ENCODE data around the gene CDH4.
A peak's percentile ranks its signal among the peaks of the same experiment; 100 is the strongest.

Gene CDH4

GRCh38 chr20:61537239-61538182 lies 285.4 kb downstream of the CDH4 start:
- DNase-seq (ENCODE audit: low read depth), result no peak

- DNase-seq (ENCODE audit: low read depth), result no peak
These were observed 286.3 kb downstream of the CDH4 start for GRCh38 chr20:61538183-61538942.

DNA sequence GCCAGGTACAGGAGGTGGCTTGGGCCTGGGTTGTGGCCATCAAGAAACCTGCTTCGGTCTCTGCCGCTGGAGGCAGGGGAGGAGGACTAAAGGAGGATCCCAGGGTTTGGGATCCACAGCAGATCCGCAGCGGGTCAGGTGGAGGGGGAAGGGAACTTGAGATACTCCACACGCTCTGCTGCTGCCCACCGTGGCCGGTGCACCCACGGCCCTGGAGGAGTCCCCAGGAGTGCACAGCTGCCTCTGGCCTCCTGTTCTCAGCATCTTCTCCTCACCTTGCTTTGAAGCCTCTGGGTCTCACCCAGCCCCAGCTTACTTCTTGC lies 286.8 kb downstream of the CDH4 start:
- no peak for DNase-seq (ENCODE audit: low read depth)

DNA sequence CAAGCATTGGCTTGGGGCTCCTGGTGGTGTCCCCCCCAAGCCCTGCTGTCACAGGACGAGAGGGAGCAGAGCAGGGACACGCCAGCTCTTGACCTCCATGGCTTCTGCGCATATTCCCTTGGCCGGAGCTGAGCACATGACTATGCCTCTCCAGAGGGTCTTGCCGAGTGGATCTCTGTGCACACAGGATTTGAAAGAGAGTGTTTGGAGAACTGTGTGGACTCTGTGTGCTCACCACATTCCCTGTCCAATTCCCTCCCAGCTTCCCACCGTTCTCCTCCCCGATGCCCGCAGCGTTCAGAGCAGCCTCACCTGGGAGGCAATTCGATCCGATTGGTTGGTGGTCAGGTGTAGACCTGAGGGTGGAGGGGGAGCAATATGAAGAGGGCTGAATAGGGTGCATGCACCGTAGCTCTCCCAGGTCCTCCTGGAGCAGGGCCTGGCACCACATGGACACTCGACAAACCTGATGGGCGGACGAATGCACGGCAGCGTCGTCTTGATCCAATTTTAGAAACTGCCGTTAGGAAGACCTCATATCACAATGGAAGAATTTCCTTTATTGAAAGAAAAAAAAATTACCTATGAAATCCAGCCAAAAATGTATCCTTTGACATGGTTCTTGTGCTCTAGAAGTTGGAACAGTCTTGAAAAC lies 287.8 kb downstream of the CDH4 start:
- no peak for DNase-seq (ENCODE audit: low read depth)

GRCh38 chr20:61541537-61541936 lies 289.5 kb downstream of the CDH4 start:
- DNase-seq (ENCODE audit: low read depth), result no peak

DNA sequence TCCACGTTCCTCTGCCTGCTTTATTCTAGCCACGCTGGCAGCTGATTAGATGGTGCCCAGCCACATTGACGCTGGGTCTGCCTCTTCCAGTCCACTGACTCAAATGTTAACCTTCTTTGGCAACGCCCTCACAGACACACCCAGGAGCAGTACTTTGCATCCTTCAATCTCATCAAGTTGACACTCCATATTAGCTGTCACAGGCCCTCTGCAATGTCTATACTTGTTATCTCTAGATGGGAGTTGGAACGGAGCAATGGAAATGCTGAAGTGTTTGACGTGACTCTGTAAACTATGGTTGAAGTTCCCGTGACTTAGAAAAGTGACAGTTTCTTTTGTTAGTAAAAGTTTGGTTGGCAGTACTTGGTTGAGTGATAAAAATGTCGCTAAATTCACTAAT lies 291.0 kb downstream of the CDH4 start:
- DNase-seq (ENCODE audit: low read depth), result no peak

- no peak for DNase-seq (ENCODE audit: low read depth)
These were observed 292.1 kb downstream of the CDH4 start for GRCh38 chr20:61543931-61544745.

- DNase-seq (ENCODE audit: low read depth), result no peak
These were observed 293.1 kb downstream of the CDH4 start for GRCh38 chr20:61544910-61545889.

GRCh38 chr20:61546641-61547040 lies 294.6 kb downstream of the CDH4 start:
- no peak for DNase-seq (ENCODE audit: low read depth)

- no peak for DNase-seq (ENCODE audit: low read depth)
These were observed 296.0 kb downstream of the CDH4 start for GRCh38 chr20:61548069-61548468.

DNA sequence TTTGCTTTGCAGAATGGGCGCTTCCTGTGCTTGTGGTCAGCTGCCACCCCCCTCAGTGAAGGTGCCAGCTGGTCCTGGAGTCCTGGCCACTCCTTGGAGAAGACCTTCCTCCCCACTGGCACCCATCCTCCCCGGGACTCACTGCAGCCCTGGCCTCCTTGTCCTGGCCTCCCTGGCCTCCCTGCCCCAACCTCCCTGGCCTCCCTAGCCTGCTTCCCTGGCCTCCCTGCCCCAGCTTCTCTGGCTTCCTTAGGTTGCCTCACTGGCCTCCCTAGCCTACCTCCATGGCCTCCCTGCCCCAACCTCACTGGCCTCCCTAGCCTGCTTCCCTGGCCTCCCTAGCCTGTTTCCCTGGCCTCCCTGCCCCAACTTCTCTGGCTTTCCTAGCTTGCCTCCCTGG lies 297.8 kb downstream of the CDH4 start:
- DNase-seq (ENCODE audit: low read depth), result no peak

DNA sequence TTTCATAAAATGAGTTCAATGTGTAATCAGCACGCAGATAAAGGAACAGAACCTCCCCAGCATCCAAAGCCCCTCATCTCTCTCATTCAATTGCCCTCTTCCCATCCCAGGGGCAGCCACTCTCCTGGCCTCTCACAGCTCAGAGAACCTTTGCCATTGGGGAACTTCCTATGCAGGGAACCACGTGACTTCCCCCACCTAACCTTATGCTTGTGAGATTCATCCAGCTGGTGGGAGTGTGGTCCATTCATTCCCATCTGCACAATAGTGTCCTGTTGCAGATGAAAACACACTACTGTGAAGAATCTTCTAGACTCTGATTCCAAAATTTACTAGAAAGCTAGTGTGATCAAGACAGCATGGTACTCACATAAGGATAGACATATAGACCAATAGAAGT lies 299.3 kb downstream of the CDH4 start:
- no peak for DNase-seq (ENCODE audit: low read depth)

GRCh38 chr20:61554617-61555016 lies 302.6 kb downstream of the CDH4 start:
- no peak for DNase-seq (ENCODE audit: low read depth)

- no peak for DNase-seq (ENCODE audit: low read depth)
These were observed 303.5 kb downstream of the CDH4 start for GRCh38 chr20:61555566-61555965.

DNA sequence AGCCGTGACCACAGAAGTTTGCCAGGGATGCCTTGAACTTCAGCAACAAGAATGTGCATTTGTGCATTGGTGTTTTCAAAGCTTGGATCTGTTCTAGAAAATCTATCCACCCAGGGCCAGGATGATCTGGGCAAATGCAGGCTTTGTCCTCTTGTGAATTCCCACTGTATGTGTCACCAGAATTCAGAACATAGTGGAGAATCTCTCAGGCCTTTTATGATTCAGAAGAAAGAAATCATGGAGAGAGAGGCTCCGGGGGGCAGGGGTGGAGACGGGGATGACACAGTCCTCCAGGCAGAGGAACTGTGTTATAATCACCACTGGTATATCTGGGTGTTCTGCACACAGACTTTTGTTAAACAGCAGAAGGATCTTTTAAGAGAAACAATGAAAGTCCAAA lies 304.1 kb downstream of the CDH4 start:
- DNase-seq (ENCODE audit: low read depth), result peak; percentile 41

DNA sequence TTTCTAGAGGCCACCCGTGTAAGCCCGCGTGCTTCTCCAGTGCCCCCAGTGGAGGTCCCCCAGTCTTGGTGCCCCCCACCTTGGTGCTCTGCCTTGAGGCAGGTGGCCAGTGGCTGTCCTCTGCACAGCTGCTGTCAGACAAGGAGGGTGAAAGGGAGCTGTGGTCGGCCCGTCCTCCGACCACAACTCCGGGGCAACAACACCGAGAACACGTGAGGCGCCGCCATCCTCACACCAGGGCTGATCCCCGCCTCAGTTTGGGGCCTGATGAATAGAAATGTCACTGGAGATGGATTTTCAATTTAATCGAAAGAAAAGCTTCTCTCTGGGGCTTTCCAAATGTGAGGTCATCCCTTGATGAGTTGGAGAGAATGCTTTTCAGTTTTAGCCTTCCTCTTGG lies 304.6 kb downstream of the CDH4 start:
- DNase-seq (ENCODE audit: low read depth), result no peak

DNA sequence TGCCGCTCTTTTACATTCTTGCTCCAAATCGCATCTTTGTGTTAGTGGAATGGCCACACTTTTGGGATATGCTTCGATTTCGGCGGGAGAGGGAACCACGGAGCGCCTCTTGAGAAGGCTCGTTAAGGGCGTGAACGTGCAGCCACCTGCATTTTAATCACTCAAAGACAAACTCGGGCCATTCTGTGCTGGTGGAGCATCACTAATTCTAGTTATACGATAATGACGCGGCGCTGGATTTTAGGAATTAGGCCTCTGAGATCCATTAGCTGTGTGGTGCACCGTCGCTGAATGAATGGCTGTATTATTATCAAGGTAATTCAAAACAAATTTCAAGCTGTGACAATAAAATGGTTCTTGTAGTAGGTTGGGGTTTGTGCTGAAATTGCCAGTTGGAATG lies 305.6 kb downstream of the CDH4 start:
- no peak for DNase-seq (ENCODE audit: low read depth)

- DNase-seq (ENCODE audit: low read depth), result no peak
These were observed 306.7 kb downstream of the CDH4 start for GRCh38 chr20:61558726-61559125.

DNA sequence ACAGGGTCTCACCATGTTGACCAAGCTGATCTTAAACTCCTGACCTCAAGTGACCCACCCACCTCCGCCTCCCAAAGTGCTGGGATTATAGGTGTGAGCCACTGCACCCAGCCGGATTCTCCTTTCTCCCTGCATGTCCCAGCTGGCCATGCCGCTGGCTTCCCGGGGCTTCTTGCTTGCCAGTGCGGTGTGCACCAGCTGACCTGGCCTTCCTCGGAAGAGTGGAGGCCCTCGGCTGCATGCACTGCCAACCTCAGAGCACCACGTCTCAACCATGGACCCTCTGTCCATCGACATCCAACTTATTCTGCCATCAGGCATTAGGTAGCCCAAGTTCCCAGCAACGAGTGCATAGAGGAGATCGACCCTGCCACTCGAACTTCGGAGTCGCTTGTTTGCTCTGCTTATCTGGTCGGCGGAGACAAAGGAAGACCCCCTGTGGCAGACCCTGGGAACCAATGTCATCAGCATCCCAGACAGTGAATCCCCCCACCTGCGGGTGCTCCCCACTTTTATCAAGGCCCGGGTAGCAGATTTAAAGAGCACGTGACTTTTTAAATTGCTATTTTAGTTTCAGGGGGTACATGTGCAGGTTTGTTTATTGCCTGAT lies 307.8 kb downstream of the CDH4 start:
- no peak for DNase-seq (ENCODE audit: low read depth)

GRCh38 chr20:61560361-61560853 lies 308.3 kb downstream of the CDH4 start:
- no peak for DNase-seq (ENCODE audit: low read depth)
